Transverse colon (tissue), 3 donors: ENCODE results near the gene RIPK3.

Source experiments
- CTCF ChIP-seq, 5 experiments: fragments of 200-600 bp in 3 of 5; fragments of 450-650 bp in 2 of 5; sonication (generic) in 3 of 5; IDR thresholded peaks; 1 replicate in 2 of 5; 2 replicates in 3 of 5; pipeline ENCODE4 v1.5.1; 2016 to 2017; ENCODE audit warnings: antibody characterized with exemption in 5 of 5, inconsistent platforms in 3 of 5, mild to moderate bottlenecking in 2 of 5, moderate library complexity in 1 of 5
- POLR2A ChIP-seq: fragments of 450-650 bp; IDR thresholded peaks from one replicate; pipeline ENCODE4 v1.6.1; 2016; ENCODE audit warnings: antibody characterized with exemption, mild to moderate bottlenecking, moderate library complexity

DNA sequence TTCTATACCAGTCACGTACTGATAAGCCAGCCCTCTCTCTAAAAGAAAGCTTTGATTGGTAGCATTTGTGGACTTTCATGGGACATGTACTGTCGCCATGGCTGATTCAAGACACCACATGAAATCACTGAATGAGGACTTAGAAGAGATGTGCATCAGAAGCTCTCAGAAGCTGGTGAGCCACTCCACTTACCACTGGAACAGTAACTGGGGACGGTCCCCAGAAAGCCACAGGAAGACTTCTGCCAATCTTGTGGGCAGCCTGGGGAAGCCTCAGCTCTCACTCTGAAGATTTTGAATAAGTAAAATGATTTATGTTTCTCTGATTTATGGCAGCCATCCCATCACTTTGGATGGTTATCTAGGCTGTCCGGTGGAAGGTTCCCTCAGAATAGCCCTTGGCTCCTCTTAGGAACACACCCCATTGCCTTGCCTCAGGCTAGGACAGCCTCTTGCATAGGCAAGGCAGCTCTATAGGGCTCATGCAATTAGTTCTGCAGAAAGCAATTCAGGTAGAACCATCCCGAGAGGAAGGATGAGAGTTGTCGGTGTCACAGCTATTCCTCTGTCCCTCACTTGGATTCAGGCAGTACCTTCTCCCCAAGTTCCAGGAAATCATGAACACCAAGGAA is 50.0 kb downstream of the RIPK3 start:
- TF ChIP-seq CTCF (IDR thresholded peaks at IDR 0.05) (no peak), POLR2A (no peak)
